ENCODE results near the gene FLRT1. TPM values are rescaled to one million over a fixed set of nuclear protein-coding genes. Genes with fewer than 3 reads are reported as not detected.

Gene FLRT1
- total and polyA plus RNA-seq, 9 donors: 0.13 to 1.2 (median 0.38) TPM

- Histone ChIP-seq H3K36me3 (no peaks in the 10 kb centered on the region), H3K4me1 (ENCODE audit: insufficient read depth) (peaks cover 6% of the 10 kb centered on the region), H3K4me3 (no peak overlapping the region), H3K9me3 (no peaks in the 10 kb centered on the region), H3K27me3 (no peaks in the 10 kb centered on the region), H3K27ac (no peak overlapping the region)
- intact Hi-C loops (cut with DNase I): no loop called here
- DNase-seq: no peak
- TF ChIP-seq CTCF (IDR thresholded peaks at IDR 0.05): no peak
- no peak for TF ChIP-seq POLR2A (IDR thresholded peaks at IDR 0.05)
- no peak for TF ChIP-seq EP300 (IDR thresholded peaks at IDR 0.05)
- 70 to 79% (median 78%) methylated on average over 20 of the region's 20 CpGs for WGBS, 3 donors
These were observed 11.7 kb upstream of the FLRT1 start for GRCh38 chr11:64023712-64024710.

DNA sequence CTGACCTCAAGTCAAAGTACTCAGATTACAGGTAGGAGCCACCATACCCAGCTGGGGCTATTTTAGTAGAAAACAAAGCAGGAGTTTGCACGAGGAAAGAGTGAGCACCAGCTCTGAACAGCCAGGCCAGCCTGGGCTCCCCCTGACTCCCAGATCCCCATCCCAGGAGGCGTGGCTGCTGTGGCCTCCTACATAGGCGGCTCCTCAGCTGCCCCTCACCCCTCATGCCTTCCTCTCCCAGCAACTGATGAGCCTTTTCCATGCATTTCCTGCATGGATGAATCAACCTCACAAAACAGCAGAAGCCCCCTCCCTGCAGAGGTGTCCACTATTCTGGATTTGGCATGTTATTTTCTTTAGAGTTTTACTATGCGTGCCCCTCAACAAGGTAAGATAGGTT is 10.5 kb upstream of the FLRT1 start:
- H3K36me3 ChIP-seq: no peaks in the 10 kb centered on the region
- H3K27ac ChIP-seq: no peak overlapping the region
- intact Hi-C loops (cut with DNase I): no loop called here
- 75 to 87% (median 78%) methylated on average over 4 of the region's 4 CpGs for WGBS, 3 donors
- no peak overlapping the region for H3K4me3 ChIP-seq
- TF ChIP-seq POLR2A (IDR thresholded peaks at IDR 0.05) (no peak), CTCF (IDR thresholded peaks at IDR 0.05) (no peak), EP300 (IDR thresholded peaks at IDR 0.05) (no peak)
- H3K4me1 ChIP-seq (ENCODE audit: insufficient read depth): peaks cover 6% of the 10 kb centered on the region
- no peak for DNase-seq
- H3K27me3 ChIP-seq: no peaks in the 10 kb centered on the region
- H3K9me3 ChIP-seq: no peaks in the 10 kb centered on the region

GRCh38 chr11:64026575-64027205 is 9.0 kb upstream of the FLRT1 start:
- Histone ChIP-seq H3K9me3 (no peaks in the 10 kb centered on the region), H3K27me3 (no peaks in the 10 kb centered on the region), H3K4me3 (no peak overlapping the region), H3K4me1 (ENCODE audit: insufficient read depth) (peaks cover 6% of the 10 kb centered on the region), H3K27ac (no peak overlapping the region), H3K36me3 (no peaks in the 10 kb centered on the region)
- no peak for DNase-seq
- TF ChIP-seq CTCF (IDR thresholded peaks at IDR 0.05) (no peak), EP300 (IDR thresholded peaks at IDR 0.05) (no peak), POLR2A (IDR thresholded peaks at IDR 0.05) (no peak)
- intact Hi-C loops (cut with DNase I): no loop called here
- WGBS, 3 donors: 86 to 91% (median 87%) methylated on average over 7 of the region's 7 CpGs

GRCh38 chr11:64027651-64028397 is 7.9 kb upstream of the FLRT1 start:
- Histone ChIP-seq H3K36me3 (no peaks in the 10 kb centered on the region), H3K4me1 (ENCODE audit: insufficient read depth) (peaks cover 6% of the 10 kb centered on the region), H3K27me3 (no peaks in the 10 kb centered on the region), H3K4me3 (no peak overlapping the region), H3K9me3 (no peaks in the 10 kb centered on the region), H3K27ac (no peak overlapping the region)
- DNase-seq: no peak
- intact Hi-C loops (cut with DNase I): no loop called here
- TF ChIP-seq CTCF (IDR thresholded peaks at IDR 0.05) (no peak), POLR2A (IDR thresholded peaks at IDR 0.05) (no peak), EP300 (IDR thresholded peaks at IDR 0.05) (no peak)
- 54 to 57% (median 55%) methylated on average over 20 of the region's 20 CpGs for WGBS, 3 donors

Data from ovary (tissue), 9 donors.